Vagina (tissue), 2 donors: ENCODE data around the gene DDX27.

Experiments used
- POLR2A ChIP-seq, 2 donors: fragments of 450-650 bp; IDR thresholded peaks; one replicate each; pipeline ENCODE4 v1.6.1; 2017; ENCODE audit warnings: antibody characterized with exemption in 2 of 2, mild to moderate bottlenecking in 2 of 2, moderate library complexity in 2 of 2
- POLR2AphosphoS5 ChIP-seq, 2 donors: sonication (generic); formaldehyde crosslinking; IDR thresholded peaks; one replicate each; pipeline ENCODE4 v1.9.0; 2017; ENCODE audit warnings: antibody characterized with exemption in 2 of 2, mild to moderate bottlenecking in 2 of 2, low read depth in 1 of 2; ENCODE audit not compliant: insufficient read depth in 1 of 2
- TF ChIP-seq, protein P1 (sequence below), 3 experiments: fragments of 450-650 bp in 2 of 3; fragments of 200-600 bp in 1 of 3; sonication (generic) in 1 of 3; IDR thresholded peaks; one replicate each; pipeline ENCODE4 v1.5.1; 2017 to 2019; ENCODE audit warnings: antibody characterized with exemption in 3 of 3, mild to moderate bottlenecking in 2 of 3, moderate library complexity in 2 of 3

- TF ChIP-seq, protein P1, sequence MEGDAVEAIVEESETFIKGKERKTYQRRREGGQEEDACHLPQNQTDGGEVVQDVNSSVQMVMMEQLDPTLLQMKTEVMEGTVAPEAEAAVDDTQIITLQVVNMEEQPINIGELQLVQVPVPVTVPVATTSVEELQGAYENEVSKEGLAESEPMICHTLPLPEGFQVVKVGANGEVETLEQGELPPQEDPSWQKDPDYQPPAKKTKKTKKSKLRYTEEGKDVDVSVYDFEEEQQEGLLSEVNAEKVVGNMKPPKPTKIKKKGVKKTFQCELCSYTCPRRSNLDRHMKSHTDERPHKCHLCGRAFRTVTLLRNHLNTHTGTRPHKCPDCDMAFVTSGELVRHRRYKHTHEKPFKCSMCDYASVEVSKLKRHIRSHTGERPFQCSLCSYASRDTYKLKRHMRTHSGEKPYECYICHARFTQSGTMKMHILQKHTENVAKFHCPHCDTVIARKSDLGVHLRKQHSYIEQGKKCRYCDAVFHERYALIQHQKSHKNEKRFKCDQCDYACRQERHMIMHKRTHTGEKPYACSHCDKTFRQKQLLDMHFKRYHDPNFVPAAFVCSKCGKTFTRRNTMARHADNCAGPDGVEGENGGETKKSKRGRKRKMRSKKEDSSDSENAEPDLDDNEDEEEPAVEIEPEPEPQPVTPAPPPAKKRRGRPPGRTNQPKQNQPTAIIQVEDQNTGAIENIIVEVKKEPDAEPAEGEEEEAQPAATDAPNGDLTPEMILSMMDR (IDR thresholded peaks at IDR 0.05): no peak
- TF ChIP-seq POLR2A (IDR thresholded peaks at IDR 0.05): no peak
- TF ChIP-seq POLR2AphosphoS5 (IDR thresholded peaks at IDR 0.05; ENCODE audit: insufficient read depth in 1 of 2, low read depth in 1 of 2): no peak
Observed at GRCh38 chr20:49281913-49282467, 62.8 kb downstream of the DDX27 start.
